Measurements from ENCODE around the gene ZNF775.

Gene ZNF775

DNA sequence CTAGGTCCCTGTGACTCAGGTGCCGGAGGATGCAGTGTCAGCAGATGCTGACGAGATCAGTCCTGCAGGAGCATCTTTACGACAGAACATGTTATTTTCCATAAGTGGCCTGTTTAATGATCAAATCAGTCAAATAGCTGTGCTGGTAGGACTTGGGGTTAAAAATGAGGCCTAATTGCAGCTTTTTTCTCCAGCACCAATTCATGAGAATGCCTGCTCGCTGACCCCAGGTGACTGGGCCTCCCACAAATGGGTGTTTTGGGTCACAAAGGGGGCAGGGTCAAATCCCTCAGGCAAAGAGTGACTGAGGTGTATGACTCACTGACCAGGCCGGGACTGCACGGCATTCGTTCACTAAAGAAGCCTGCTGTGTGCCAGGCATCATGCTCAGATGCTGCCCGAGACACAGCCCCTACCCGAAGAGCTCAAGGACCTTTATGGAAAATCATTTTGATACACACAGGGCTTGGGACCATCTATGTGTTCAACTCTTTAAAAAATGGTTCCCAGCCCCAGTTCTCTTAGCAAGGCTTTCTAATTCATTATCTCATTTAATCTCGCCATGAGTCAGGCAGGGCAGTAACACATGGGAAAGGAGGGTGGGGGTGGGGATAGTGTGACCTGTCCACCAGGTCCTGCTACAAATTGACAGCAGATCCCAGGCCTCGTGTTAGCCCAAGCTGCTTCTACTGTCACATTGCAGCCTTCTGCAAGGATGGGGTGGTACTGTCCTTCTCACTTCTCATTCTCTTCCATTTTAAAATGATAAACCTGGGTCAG is 21.1 kb downstream of the ZNF775 start:
- no peak overlapping the region for H3K27ac ChIP-seq
- no peak for TF ChIP-seq CTCF (conservative IDR thresholded peaks at IDR 0.05)

DNA sequence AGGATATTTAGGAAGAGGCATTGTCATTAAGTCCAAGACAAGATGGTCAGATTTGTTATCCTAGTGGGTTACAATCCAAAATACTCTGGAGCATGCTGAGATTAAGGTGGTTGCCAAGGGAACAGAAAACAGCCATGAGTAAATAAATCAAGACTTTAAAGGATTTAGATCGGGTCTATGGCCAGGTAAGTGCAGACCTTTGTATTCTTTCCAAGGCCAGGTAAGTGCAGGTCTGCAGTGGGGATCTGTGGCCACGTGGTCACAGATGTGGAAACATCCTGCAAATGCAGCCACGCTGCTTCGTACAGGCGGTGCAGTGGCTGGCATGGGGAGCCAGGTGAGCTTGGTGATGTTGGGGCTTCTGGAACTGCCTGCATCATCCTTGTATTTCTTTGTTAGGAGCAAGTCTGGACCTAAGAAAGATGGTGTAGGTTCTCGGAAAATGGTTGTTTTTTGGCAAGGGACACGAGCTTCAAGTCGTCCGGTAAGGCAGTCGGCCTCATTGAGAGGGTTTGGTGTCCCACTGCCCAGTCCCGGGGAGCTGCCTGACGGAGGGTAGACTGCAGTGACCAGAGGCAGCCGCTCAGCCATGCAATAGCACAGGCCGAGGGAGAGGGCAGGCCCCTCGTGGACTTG is 21.8 kb downstream of the ZNF775 start:
- no peak overlapping the region for H3K27ac ChIP-seq
- TF ChIP-seq CTCF (conservative IDR thresholded peaks at IDR 0.05): no peak

- TF ChIP-seq CTCF (conservative IDR thresholded peaks at IDR 0.05): no peak
- no peak overlapping the region for H3K27ac ChIP-seq
Measured at GRCh38 chr7:150401424-150401790, 22.3 kb downstream of the ZNF775 start.

GRCh38 chr7:150401861-150402631 is 22.9 kb downstream of the ZNF775 start:
- H3K27ac ChIP-seq: no peak overlapping the region
- no peak for TF ChIP-seq CTCF (conservative IDR thresholded peaks at IDR 0.05)

DNA sequence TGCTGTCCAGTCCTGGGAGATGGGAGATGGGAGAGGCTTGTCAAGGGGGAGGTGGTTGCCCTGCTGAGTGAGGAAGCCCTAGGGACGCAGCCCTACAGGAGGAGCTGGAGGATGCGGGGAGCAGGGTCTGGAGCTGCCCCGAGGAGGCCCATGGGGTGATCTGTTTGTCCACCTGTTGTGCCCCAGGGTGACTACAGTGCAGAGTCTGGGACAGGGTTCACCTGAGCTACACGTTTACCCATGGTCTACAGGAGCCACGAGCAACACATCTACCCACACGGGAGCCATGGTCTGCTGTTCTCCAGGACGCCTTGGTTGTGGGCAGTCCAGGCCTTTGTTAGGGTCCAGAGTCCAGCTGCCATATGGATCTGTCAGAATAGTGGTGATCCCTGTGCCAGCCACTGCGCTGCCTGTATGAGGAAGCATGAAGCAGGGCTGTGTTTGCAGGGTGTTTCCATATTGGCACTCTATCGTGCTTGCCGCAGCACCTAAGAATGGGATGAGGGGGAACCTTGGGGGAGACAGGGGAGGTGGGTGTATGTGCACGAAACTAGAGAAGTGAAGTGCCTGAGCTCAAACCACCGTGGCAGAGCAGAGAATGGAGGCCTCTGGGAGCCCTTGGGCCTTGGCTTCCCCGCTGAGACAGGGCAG is 23.7 kb downstream of the ZNF775 start:
- TF ChIP-seq CTCF (conservative IDR thresholded peaks at IDR 0.05): no peak
- H3K27ac ChIP-seq: peak overlapping the region; percentile 95

- TF ChIP-seq CTCF (conservative IDR thresholded peaks at IDR 0.05): no peak
- H3K27ac ChIP-seq: peak overlapping the region; percentile 95
Measured at GRCh38 chr7:150403376-150404171, 24.4 kb downstream of the ZNF775 start.

Measured in VCaP (cell line).